ENCODE measurements around the gene MSX2.

DNA sequence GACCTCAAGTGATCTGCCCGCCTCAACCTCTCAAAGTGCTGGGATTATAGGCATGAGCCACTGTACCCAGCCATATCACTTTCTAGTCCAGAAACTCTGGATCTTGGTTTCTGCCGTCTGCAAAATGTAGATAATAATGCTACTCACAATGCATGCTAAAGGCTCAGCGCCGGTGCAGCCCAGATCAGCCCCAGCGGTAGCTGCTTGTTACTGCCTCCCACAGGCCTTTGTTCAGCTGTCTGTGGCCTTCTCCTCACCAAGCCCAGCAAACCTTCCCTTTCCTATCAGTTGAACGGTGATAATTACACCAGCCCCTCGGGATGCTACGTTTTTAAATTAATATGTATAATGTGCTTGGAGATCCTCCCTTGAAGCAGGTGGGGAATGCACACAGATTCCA lies 26.2 kb upstream of the MSX2 start:
- TF ChIP-seq, protein P1, sequence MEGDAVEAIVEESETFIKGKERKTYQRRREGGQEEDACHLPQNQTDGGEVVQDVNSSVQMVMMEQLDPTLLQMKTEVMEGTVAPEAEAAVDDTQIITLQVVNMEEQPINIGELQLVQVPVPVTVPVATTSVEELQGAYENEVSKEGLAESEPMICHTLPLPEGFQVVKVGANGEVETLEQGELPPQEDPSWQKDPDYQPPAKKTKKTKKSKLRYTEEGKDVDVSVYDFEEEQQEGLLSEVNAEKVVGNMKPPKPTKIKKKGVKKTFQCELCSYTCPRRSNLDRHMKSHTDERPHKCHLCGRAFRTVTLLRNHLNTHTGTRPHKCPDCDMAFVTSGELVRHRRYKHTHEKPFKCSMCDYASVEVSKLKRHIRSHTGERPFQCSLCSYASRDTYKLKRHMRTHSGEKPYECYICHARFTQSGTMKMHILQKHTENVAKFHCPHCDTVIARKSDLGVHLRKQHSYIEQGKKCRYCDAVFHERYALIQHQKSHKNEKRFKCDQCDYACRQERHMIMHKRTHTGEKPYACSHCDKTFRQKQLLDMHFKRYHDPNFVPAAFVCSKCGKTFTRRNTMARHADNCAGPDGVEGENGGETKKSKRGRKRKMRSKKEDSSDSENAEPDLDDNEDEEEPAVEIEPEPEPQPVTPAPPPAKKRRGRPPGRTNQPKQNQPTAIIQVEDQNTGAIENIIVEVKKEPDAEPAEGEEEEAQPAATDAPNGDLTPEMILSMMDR (conservative IDR thresholded peaks at IDR 0.05; ENCODE audit: low read depth, low read length): no peak
- TF ChIP-seq EZH2 (IDR thresholded peaks at IDR 0.05; ENCODE audit: borderline replicate concordance, low read depth, low read length, poor library complexity, severe bottlenecking): no peak

All from A673 (cell line).